Measurements from ENCODE around the gene DPP6.

The DPP6 gene

GRCh38 chr7:154372011-154372601, 319.9 kb downstream of the DPP6 start:
- no peak overlapping the region for H2AFZ ChIP-seq (ENCODE audit: low read depth)
- no peak overlapping the region for H3K27ac ChIP-seq
- no peaks in the 10 kb centered on the region for H3K4me1 ChIP-seq (ENCODE audit: low read depth, poor library complexity, severe bottlenecking)
- H3K4me2 ChIP-seq: no peak overlapping the region
- no peaks in the 10 kb centered on the region for H4K20me1 ChIP-seq (ENCODE audit: insufficient read depth)
- H3K9ac ChIP-seq: no peak overlapping the region
- H3K27me3 ChIP-seq (ENCODE audit: insufficient read depth, low read depth): no peaks in the 10 kb centered on the region
- no peak overlapping the region for H3K4me3 ChIP-seq (IDR thresholded peaks at IDR 0.05; ENCODE audit: insufficient read depth, low read depth, low read length)
- no peaks in the 10 kb centered on the region for H3K79me2 ChIP-seq (ENCODE audit: insufficient read depth, low read depth)
- TF ChIP-seq CTCF (conservative IDR thresholded peaks at IDR 0.05; ENCODE audit: low read depth, low read length): no peak
- H3K36me3 ChIP-seq (ENCODE audit: insufficient read depth): no peaks in the 10 kb centered on the region

GRCh38 chr7:154373956-154374355, 321.8 kb downstream of the DPP6 start:
- Histone ChIP-seq H4K20me1 (ENCODE audit: insufficient read depth) (no peaks in the 10 kb centered on the region), H3K27ac (no peak overlapping the region), H3K27me3 (ENCODE audit: insufficient read depth, low read depth) (no peaks in the 10 kb centered on the region), H3K4me2 (no peak overlapping the region), H3K4me3 (IDR thresholded peaks at IDR 0.05; ENCODE audit: insufficient read depth, low read depth, low read length) (no peak overlapping the region), H3K4me1 (ENCODE audit: low read depth, poor library complexity, severe bottlenecking) (no peaks in the 10 kb centered on the region), H3K36me3 (ENCODE audit: insufficient read depth) (no peaks in the 10 kb centered on the region), H3K79me2 (ENCODE audit: insufficient read depth, low read depth) (no peaks in the 10 kb centered on the region), H3K9ac (no peak overlapping the region), H2AFZ (ENCODE audit: low read depth) (no peak overlapping the region)
- no peak for TF ChIP-seq CTCF (conservative IDR thresholded peaks at IDR 0.05; ENCODE audit: low read depth, low read length)

GRCh38 chr7:154375956-154376355, 323.8 kb downstream of the DPP6 start:
- Histone ChIP-seq H3K9ac (no peak overlapping the region), H3K4me1 (ENCODE audit: low read depth, poor library complexity, severe bottlenecking) (no peaks in the 10 kb centered on the region), H3K79me2 (ENCODE audit: insufficient read depth, low read depth) (no peaks in the 10 kb centered on the region), H3K36me3 (ENCODE audit: insufficient read depth) (no peaks in the 10 kb centered on the region), H3K27ac (no peak overlapping the region), H3K4me3 (IDR thresholded peaks at IDR 0.05; ENCODE audit: insufficient read depth, low read depth, low read length) (no peak overlapping the region), H4K20me1 (ENCODE audit: insufficient read depth) (no peaks in the 10 kb centered on the region), H3K4me2 (no peak overlapping the region), H2AFZ (ENCODE audit: low read depth) (no peak overlapping the region), H3K27me3 (ENCODE audit: insufficient read depth, low read depth) (no peaks in the 10 kb centered on the region)
- no peak for TF ChIP-seq CTCF (conservative IDR thresholded peaks at IDR 0.05; ENCODE audit: low read depth, low read length)

- no peaks in the 10 kb centered on the region for H3K4me1 ChIP-seq (ENCODE audit: low read depth, poor library complexity, severe bottlenecking)
- no peak for TF ChIP-seq CTCF (conservative IDR thresholded peaks at IDR 0.05; ENCODE audit: low read depth, low read length)
- H3K9ac ChIP-seq: no peak overlapping the region
- no peak overlapping the region for H3K27ac ChIP-seq
- no peaks in the 10 kb centered on the region for H3K36me3 ChIP-seq (ENCODE audit: insufficient read depth)
- H3K4me2 ChIP-seq: no peak overlapping the region
- H3K79me2 ChIP-seq (ENCODE audit: insufficient read depth, low read depth): no peaks in the 10 kb centered on the region
- no peak overlapping the region for H2AFZ ChIP-seq (ENCODE audit: low read depth)
- no peak overlapping the region for H3K4me3 ChIP-seq (IDR thresholded peaks at IDR 0.05; ENCODE audit: insufficient read depth, low read depth, low read length)
- no peaks in the 10 kb centered on the region for H4K20me1 ChIP-seq (ENCODE audit: insufficient read depth)
- no peaks in the 10 kb centered on the region for H3K27me3 ChIP-seq (ENCODE audit: insufficient read depth, low read depth)
Measured at GRCh38 chr7:154380771-154381170, 328.6 kb downstream of the DPP6 start.
